K562 (cell line): ENCODE results near the gene PYCR2. TPM values are rescaled to one million over a fixed set of nuclear protein-coding genes. Genes with fewer than 3 reads are reported as not detected.

Experiments
- BDP1 ChIP-seq: IDR thresholded peaks from 3 replicates; pipeline ENCODE4 v1.6.1; 2011; ENCODE audit not compliant: insufficient read length, insufficient read depth
- FOXA3 ChIP-seq, 2 experiments: fragments of 450-650 bp in 1 of 2; sonication (generic) in 1 of 2; formaldehyde crosslinking; IDR thresholded peaks in 1 of 2; conservative IDR thresholded peaks in 1 of 2; 2 replicates each; pipeline versions ENCODE4 v1.4.0 to v1.8.0; 2020 to 2022; ENCODE audit warnings: mild to moderate bottlenecking in 2 of 2, missing genetic modification reagents in 1 of 2
- HNRNPLL ChIP-seq: fragments of 200-400 bp; formaldehyde crosslinking; IDR thresholded peaks from 2 replicates; pipeline ENCODE4 v1.6.1; 2017; ENCODE audit warnings: low read length, low read depth, mild to moderate bottlenecking; ENCODE audit not compliant: poor library complexity, severe bottlenecking
- MECOM ChIP-seq: fragments of 250-450 bp; sonication (Bioruptor Pico); IDR thresholded peaks from 2 replicates; pipeline ENCODE4 v1.8.0; 2022; ENCODE audit warnings: inconsistent platforms
- NCOR1 ChIP-seq: fragments of 450-650 bp; IDR thresholded peaks from 2 replicates; pipeline ENCODE4 v1.6.1; 2016; ENCODE audit warnings: mild to moderate bottlenecking, moderate library complexity
- NFIC ChIP-seq: fragments of 450-650 bp; IDR thresholded peaks from 2 replicates; pipeline ENCODE4 v1.6.1; 2017; ENCODE audit warnings: mild to moderate bottlenecking, inconsistent platforms
- NR0B1 ChIP-seq: fragments of 450-650 bp; IDR thresholded peaks from one replicate; pipeline ENCODE4 v1.6.1; 2018; ENCODE audit warnings: mild to moderate bottlenecking, moderate library complexity; ENCODE audit not compliant: partially characterized antibody
- SMARCA4 ChIP-seq: fragments of 450-650 bp; IDR thresholded peaks from 2 replicates; pipeline ENCODE4 v1.6.1; 2016
- TEAD4 ChIP-seq, 2 experiments: sonication (generic) in 1 of 2; formaldehyde crosslinking in 1 of 2; IDR thresholded peaks; 2 replicates each; pipeline versions ENCODE4 v1.6.1 to v1.8.0; 2012 to 2022; ENCODE audit warnings: borderline replicate concordance in 1 of 2, inconsistent platforms in 1 of 2, low read length in 1 of 2, mild to moderate bottlenecking in 1 of 2, missing genetic modification reagents in 1 of 2
- THAP7 ChIP-seq: fragments of 250-450 bp; sonication (Bioruptor Pico); IDR thresholded peaks from 2 replicates; pipeline ENCODE4 v1.5.0; 2021
- TRIM25 ChIP-seq: fragments of 450-650 bp; IDR thresholded peaks from 2 replicates; pipeline ENCODE4 v1.7.0; 2016; ENCODE audit warnings: borderline replicate concordance
- ZBTB12 ChIP-seq: fragments of 250-450 bp; sonication (Bioruptor Pico); IDR thresholded peaks from 2 replicates; pipeline ENCODE4 v1.4.0; 2020
- ZBTB17 ChIP-seq: fragments of 450-650 bp; formaldehyde crosslinking; IDR thresholded peaks from 2 replicates; pipeline ENCODE4 v1.4.0; 2020; ENCODE audit warnings: mild to moderate bottlenecking
- ZFX ChIP-seq: sonication (generic); formaldehyde crosslinking; IDR thresholded peaks from 2 replicates; pipeline ENCODE4 v1.8.0; 2022; ENCODE audit warnings: mild to moderate bottlenecking, missing genetic modification reagents, moderate library complexity
- ZNF143 ChIP-seq: sonication (generic); formaldehyde crosslinking; IDR thresholded peaks from 2 replicates; pipeline ENCODE4 v1.9.0; 2022; ENCODE audit warnings: mild to moderate bottlenecking, missing genetic modification reagents
- ZNF444 ChIP-seq: fragments of 250-450 bp; sonication (Bioruptor Pico); IDR thresholded peaks from 2 replicates; pipeline ENCODE4 v1.4.0; 2020; ENCODE audit warnings: mild to moderate bottlenecking, moderate library complexity
- ZNF592 ChIP-seq: fragments of 450-650 bp; IDR thresholded peaks from 2 replicates; pipeline ENCODE4 v1.6.1; 2017; ENCODE audit warnings: antibody characterized with exemption, mild to moderate bottlenecking
- ZNF696 ChIP-seq: fragments of 250-450 bp; sonication (Bioruptor Pico); conservative IDR thresholded peaks from 2 replicates; pipeline ENCODE4 v1.4.0; 2020; ENCODE audit warnings: mild to moderate bottlenecking, moderate library complexity
- polyA plus RNA-seq, 8 experiments: library from polyadenylated mRNA; depleted of rRNA in 4 of 8; stranded (reverse) in 5 of 8; unstranded in 3 of 8; fragments of >200 nt; fragmentation: Nextera tagmentation in 2 of 8; fragmentation: Illumina TruSeq in 1 of 8; extraction: Ambion mirVana in 2 of 8; extraction: Trizol in 1 of 8; gene quantifications; 2 replicates each; pipeline versions ENCODE4 v1.2.1 to v1.2.3, GENCODE V29; 2011 to 2014; ENCODE audit warnings: inconsistent platforms in 1 of 8, missing spikeins in 1 of 8
- total RNA-seq, 7 experiments: library from RNA; depleted of rRNA in 6 of 7; stranded (reverse); fragments of >200 nt in 6 of 7; fragmentation: Illumina TruSeq in 2 of 7; extraction: Trizol in 2 of 7; gene quantifications; 2 replicates each; pipeline versions ENCODE4 v1.2.1 to v1.2.3, GENCODE V29; 2011 to 2021; ENCODE audit warnings: low replicate concordance in 1 of 7

PYCR2 gene
- total and polyA plus RNA-seq, 9 of the 15 experiments (the other 6 are each of a cell fraction or from before 2014, with no cell fraction given): 5.5 to 219 (median 127) TPM

GRCh38 chr1:225973158-225973557 lies 49.1 kb upstream of the PYCR2 start (continued):
- TF ChIP-seq FOXA3 (CRISPR knock-in tag; conservative IDR thresholded peaks at IDR 0.05 in 1 of 2, IDR thresholded peaks at IDR 0.05 in 1 of 2): 0 out of 4 replicates have a peak, but pooled peaks of 1 of the 2 experiments have one; percentile 23
- no peak for TF ChIP-seq SMARCA4
- TF ChIP-seq HNRNPLL: no peak
- no peak for TF ChIP-seq MECOM (CRISPR knock-in tag)
- TF ChIP-seq ZNF143 (CRISPR knock-in tag): no peak
- no peak for TF ChIP-seq ZFX (CRISPR knock-in tag)
- TF ChIP-seq THAP7 (CRISPR knock-in tag): no peak
- no peak for TF ChIP-seq NR0B1
- TF ChIP-seq ZNF592: 0 out of 2 replicates have a peak, but pooled peaks have one; percentile 5
- peak; percentile 45 for TF ChIP-seq TEAD4 (IDR thresholded peaks at IDR 0.05; ENCODE audit: low read length)
- TF ChIP-seq TEAD4 (CRISPR knock-in tag; IDR thresholded peaks at IDR 0.05; ENCODE audit: borderline replicate concordance): no peak
- 0 out of 2 replicates have a peak, but pooled peaks have one; percentile 6 for TF ChIP-seq NFIC
- TF ChIP-seq ZNF444: no peak
- 0 out of 2 replicates have a peak, but pooled peaks have one; percentile 33 for TF ChIP-seq NCOR1
- TF ChIP-seq TRIM25: no peak
- no peak for TF ChIP-seq ZBTB17 (CRISPR knock-in tag)
- TF ChIP-seq ZNF696 (CRISPR knock-in tag): no peak
- TF ChIP-seq ZBTB12: no peak
- no peak for TF ChIP-seq BDP1
